ENCODE measurements around the gene OR11H6.
"Not testable (repeated sequence)": the region's sequence is repeated elsewhere in the genome, so short reads cannot be mapped to it uniquely, and the experiment has no call there.

Gene OR11H6

GRCh38 chr14:20223410-20223809 lies at the start of gene OR11H6:
OR11H6 (plus strand) TSS chr14:20223710; CDS start chr14:20223710, 0 bp downstream.
- in situ Hi-C loops (cut with HindIII; ENCODE audit: low pct_ligation_motif_present, low pct_unique_long_range_greater_than_20kb, low sequenced_read_pairs), result no loop called here
- no peak for DNase-seq

- DNase-seq; in situ Hi-C loops (cut with HindIII; ENCODE audit: low pct_ligation_motif_present, low pct_unique_long_range_greater_than_20kb, low sequenced_read_pairs): not testable (repeated sequence)
These were observed 49.3 kb upstream of the OR11H6 start for GRCh38 chr14:20174205-20174604.

GRCh38 chr14:20176330-20176729 lies 47.2 kb upstream of the OR11H6 start:
- in situ Hi-C loops (cut with HindIII; ENCODE audit: low pct_ligation_motif_present, low pct_unique_long_range_greater_than_20kb, low sequenced_read_pairs), result no loop called here

GRCh38 chr14:20177433-20177974 lies 46.0 kb upstream of the OR11H6 start:
- in situ Hi-C loops (cut with HindIII; ENCODE audit: low pct_ligation_motif_present, low pct_unique_long_range_greater_than_20kb, low sequenced_read_pairs), result no loop called here
- no peak for DNase-seq

More at GRCh38 chr14:20176330-20176729, 47.2 kb upstream of the OR11H6 start:
- DNase-seq, result no peak

- DNase-seq, result no peak
- in situ Hi-C loops (cut with HindIII; ENCODE audit: low pct_ligation_motif_present, low pct_unique_long_range_greater_than_20kb, low sequenced_read_pairs), result no loop called here
These were observed 44.3 kb upstream of the OR11H6 start for GRCh38 chr14:20179218-20179617.

- no peak for DNase-seq
These were observed 43.6 kb upstream of the OR11H6 start for GRCh38 chr14:20179880-20180279.

GRCh38 chr14:20180486-20180885 lies 43.0 kb upstream of the OR11H6 start:
- no peak for DNase-seq
- in situ Hi-C loops (cut with HindIII; ENCODE audit: low pct_ligation_motif_present, low pct_unique_long_range_greater_than_20kb, low sequenced_read_pairs), result no loop called here

More at GRCh38 chr14:20179880-20180279, 43.6 kb upstream of the OR11H6 start:
- in situ Hi-C loops (cut with HindIII; ENCODE audit: low pct_ligation_motif_present, low pct_unique_long_range_greater_than_20kb, low sequenced_read_pairs), result no loop called here

GRCh38 chr14:20184181-20184580 lies 39.3 kb upstream of the OR11H6 start:
- in situ Hi-C loops (cut with HindIII; ENCODE audit: low pct_ligation_motif_present, low pct_unique_long_range_greater_than_20kb, low sequenced_read_pairs), result no loop called here
- DNase-seq, result no peak

GRCh38 chr14:20190596-20190995 lies 32.9 kb upstream of the OR11H6 start, which contains the start of gene OR11G2:
OR11G2 (plus strand) TSS chr14:20190896; CDS start chr14:20197438, 6,542 bp downstream.
- DNase-seq, result no peak
- in situ Hi-C loops (cut with HindIII; ENCODE audit: low pct_ligation_motif_present, low pct_unique_long_range_greater_than_20kb, low sequenced_read_pairs), result no loop called here

GRCh38 chr14:20191396-20191795 lies 32.1 kb upstream of the OR11H6 start:
- in situ Hi-C loops (cut with HindIII; ENCODE audit: low pct_ligation_motif_present, low pct_unique_long_range_greater_than_20kb, low sequenced_read_pairs), result no loop called here

GRCh38 chr14:20194101-20194500 lies 29.4 kb upstream of the OR11H6 start:
- in situ Hi-C loops (cut with HindIII; ENCODE audit: low pct_ligation_motif_present, low pct_unique_long_range_greater_than_20kb, low sequenced_read_pairs), result no loop called here
- DNase-seq, result no peak

More at GRCh38 chr14:20191396-20191795, 32.1 kb upstream of the OR11H6 start:
- no peak for DNase-seq

- in situ Hi-C loops (cut with HindIII; ENCODE audit: low pct_ligation_motif_present, low pct_unique_long_range_greater_than_20kb, low sequenced_read_pairs); DNase-seq: not testable (repeated sequence)
These were observed 28.3 kb upstream of the OR11H6 start for GRCh38 chr14:20195170-20195569.

- no peak for DNase-seq
- in situ Hi-C loops (cut with HindIII; ENCODE audit: low pct_ligation_motif_present, low pct_unique_long_range_greater_than_20kb, low sequenced_read_pairs), result no loop called here
These were observed 27.6 kb upstream of the OR11H6 start for GRCh38 chr14:20195911-20196310.

GRCh38 chr14:20197459-20197858 lies 26.1 kb upstream of the OR11H6 start:
- no peak for DNase-seq
- in situ Hi-C loops (cut with HindIII; ENCODE audit: low pct_ligation_motif_present, low pct_unique_long_range_greater_than_20kb, low sequenced_read_pairs), result no loop called here

- in situ Hi-C loops (cut with HindIII; ENCODE audit: low pct_ligation_motif_present, low pct_unique_long_range_greater_than_20kb, low sequenced_read_pairs), result no loop called here
- no peak for DNase-seq
These were observed 24.5 kb upstream of the OR11H6 start for GRCh38 chr14:20198991-20199390.

- no peak for DNase-seq
- in situ Hi-C loops (cut with HindIII; ENCODE audit: low pct_ligation_motif_present, low pct_unique_long_range_greater_than_20kb, low sequenced_read_pairs), result no loop called here
These were observed 18.8 kb upstream of the OR11H6 start for GRCh38 chr14:20204721-20205120.

GRCh38 chr14:20209595-20209994 lies 13.9 kb upstream of the OR11H6 start:
- DNase-seq, result no peak

GRCh38 chr14:20212406-20212805 lies 11.1 kb upstream of the OR11H6 start:
- in situ Hi-C loops (cut with HindIII; ENCODE audit: low pct_ligation_motif_present, low pct_unique_long_range_greater_than_20kb, low sequenced_read_pairs); DNase-seq: not testable (repeated sequence)

More at GRCh38 chr14:20209595-20209994, 13.9 kb upstream of the OR11H6 start:
- in situ Hi-C loops (cut with HindIII; ENCODE audit: low pct_ligation_motif_present, low pct_unique_long_range_greater_than_20kb, low sequenced_read_pairs), result no loop called here

- in situ Hi-C loops (cut with HindIII; ENCODE audit: low pct_ligation_motif_present, low pct_unique_long_range_greater_than_20kb, low sequenced_read_pairs), result no loop called here
- no peak for DNase-seq
These were observed 8.3 kb upstream of the OR11H6 start for GRCh38 chr14:20215196-20215595.

GRCh38 chr14:20219033-20219432 lies 4.5 kb upstream of the OR11H6 start:
- in situ Hi-C loops (cut with HindIII; ENCODE audit: low pct_ligation_motif_present, low pct_unique_long_range_greater_than_20kb, low sequenced_read_pairs), result no loop called here
- DNase-seq, result no peak

Data from ACHN (cell line).